Immature natural killer cell (primary cell): ENCODE data around the gene IFI27L2. TPM values are rescaled to one million over a fixed set of nuclear protein-coding genes. Genes with fewer than 3 reads are reported as not detected.
A peak's percentile ranks its signal among the peaks of the same experiment; 100 is the strongest.

ENCODE experiments used
- DNase-seq, 3 donors: peaks; one replicate each; pipeline ENCODE4 v3.0.0; 2022; ENCODE audit warnings: mixed read lengths in 1 of 3
- H3K27ac Mint-ChIP-seq, 6 donors: one replicate each; pipeline ENCODE4 v1.8.0; 2020; ENCODE audit warnings: mixed read lengths in 6 of 6, mild to moderate bottlenecking in 5 of 6, inconsistent platforms in 4 of 6, moderate library complexity in 3 of 6
- H3K27me3 Mint-ChIP-seq, 3 donors: one replicate each; pipeline ENCODE4 v1.8.0; 2020 to 2021; ENCODE audit warnings: low read depth in 3 of 3, mild to moderate bottlenecking in 3 of 3, mixed read lengths in 3 of 3, moderate library complexity in 3 of 3, inconsistent platforms in 1 of 3
- H3K36me3 Mint-ChIP-seq, 3 donors: one replicate each; pipeline ENCODE4 v1.8.0; 2020; ENCODE audit warnings: mixed read lengths in 3 of 3, inconsistent platforms in 2 of 3, mild to moderate bottlenecking in 2 of 3
- H3K4me1 Mint-ChIP-seq, 2 donors: one replicate each; pipeline ENCODE4 v1.8.0; 2020; ENCODE audit warnings: inconsistent platforms in 2 of 2, mild to moderate bottlenecking in 2 of 2, mixed read lengths in 2 of 2, moderate library complexity in 1 of 2
- H3K4me3 Mint-ChIP-seq, 5 donors: one replicate each; pipeline ENCODE4 v1.8.0; 2020; ENCODE audit warnings: mild to moderate bottlenecking in 5 of 5, mixed read lengths in 5 of 5, inconsistent platforms in 3 of 5, moderate library complexity in 3 of 5
- H3K9me3 Mint-ChIP-seq, 6 donors: one replicate each; pipeline ENCODE4 v1.8.0; 2020; ENCODE audit warnings: mild to moderate bottlenecking in 6 of 6, mixed read lengths in 6 of 6, inconsistent platforms in 4 of 6, moderate library complexity in 3 of 6
- polyA plus RNA-seq, 3 donors: library from polyadenylated mRNA; unstranded; fragments of 300-500 nt; fragmentation: Illumina TruSeq; gene quantifications; one replicate each; pipeline ENCODE4 v1.2.3, GENCODE V29; 2021

Gene IFI27L2
- polyA plus RNA-seq, 3 donors from 2014 or later, result 82.0 to 188 (median 103) TPM

- Mint-ChIP-seq H3K27ac (peak overlapping the region in 2 of 6 donors; percentile 12 to 38), H3K27me3 (peaks cover 2 to 5% (median 4%) of the 10 kb centered on the region in 3 donors), H3K4me1 (peaks cover 21 to 23% of the 10 kb centered on the region in 2 donors), H3K9me3 (peaks cover 0 to 3% (median 0%) of the 10 kb centered on the region in 6 donors), H3K36me3 (no peaks in the 10 kb centered on the region), H3K4me3 (no peak overlapping the region)
- DNase-seq, result no peak
Observed at GRCh38 chr14:94125659-94126418, 3.6 kb downstream of the IFI27L2 start.

DNA sequence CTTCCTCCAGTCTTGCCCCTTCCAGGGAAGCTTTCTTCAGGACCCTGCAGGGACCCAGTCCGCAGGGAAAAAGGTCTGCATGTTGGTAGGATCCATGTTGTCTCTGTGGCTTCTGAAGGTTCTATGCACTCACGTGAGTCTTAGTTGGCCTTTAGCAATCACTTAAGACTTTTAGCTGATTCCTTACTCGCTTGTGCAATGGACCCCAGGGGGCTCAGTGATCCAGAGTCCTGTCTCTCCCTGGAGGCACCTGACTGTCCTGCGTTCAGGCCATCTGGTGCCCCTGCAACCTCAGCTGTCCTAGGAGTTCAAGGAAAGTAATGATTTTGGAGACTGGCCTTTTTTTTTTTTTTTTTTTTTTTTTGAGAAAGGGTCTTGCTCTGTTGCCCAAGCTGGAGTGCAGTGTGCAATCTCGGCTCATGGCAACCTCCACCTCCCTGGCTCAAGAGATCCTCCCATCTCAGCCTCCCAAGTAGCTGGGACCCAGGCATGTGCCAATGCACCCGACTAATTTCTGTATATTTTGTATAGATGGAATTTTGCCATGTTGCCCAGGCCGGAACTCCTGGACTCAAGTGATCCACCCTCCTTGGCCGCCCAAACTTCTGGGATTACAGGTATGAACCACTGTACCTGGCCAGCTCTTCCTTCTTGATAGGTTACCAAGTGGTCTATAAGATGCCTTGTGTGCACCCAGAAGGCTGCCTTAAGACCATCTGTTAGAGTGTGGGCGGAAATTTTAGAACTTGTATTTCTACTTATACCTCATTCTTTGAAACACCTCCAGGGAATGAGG lies 4.6 kb downstream of the IFI27L2 start:
- H3K36me3 Mint-ChIP-seq, result no peaks in the 10 kb centered on the region
- no peak for DNase-seq
- peaks cover 0 to 5% (median 4%) of the 10 kb centered on the region in 3 donors for H3K27me3 Mint-ChIP-seq
- H3K4me1 Mint-ChIP-seq, result peaks cover 14 to 17% of the 10 kb centered on the region in 2 donors
- no peak overlapping the region for H3K4me3 Mint-ChIP-seq
- H3K9me3 Mint-ChIP-seq, result peaks cover 0 to 8% (median 3%) of the 10 kb centered on the region in 6 donors
- no peak overlapping the region for H3K27ac Mint-ChIP-seq

GRCh38 chr14:94123868-94124267 lies 5.5 kb downstream of the IFI27L2 start:
- DNase-seq, result no peak
- Mint-ChIP-seq H3K9me3 (peaks cover 0 to 11% (median 3%) of the 10 kb centered on the region in 6 donors), H3K36me3 (no peaks in the 10 kb centered on the region), H3K4me1 (peaks cover 6 to 9% of the 10 kb centered on the region in 2 donors), H3K27ac (no peak overlapping the region), H3K27me3 (peaks cover 0 to 5% (median 4%) of the 10 kb centered on the region in 3 donors), H3K4me3 (no peak overlapping the region)

DNA sequence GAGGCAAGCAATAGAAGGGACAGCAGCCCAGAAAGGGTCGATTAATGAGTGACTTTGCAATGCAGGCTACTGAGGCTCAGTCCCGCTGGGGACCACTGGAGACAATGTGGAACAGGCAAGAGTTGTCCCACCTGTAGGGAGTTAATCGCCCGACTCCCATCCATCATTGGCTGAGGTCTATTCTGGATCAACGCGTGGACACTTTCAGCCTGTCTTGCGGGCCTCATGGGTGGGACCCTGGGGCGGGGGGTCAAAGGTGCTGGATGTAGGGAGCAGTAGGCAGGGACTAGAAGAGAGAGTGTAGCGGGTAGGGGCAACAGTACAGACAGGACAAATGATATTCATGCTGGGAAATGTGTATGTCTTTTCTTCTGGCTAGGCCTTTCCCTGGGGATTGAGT lies 6.1 kb downstream of the IFI27L2 start:
- DNase-seq, result no peak
- H3K27me3 Mint-ChIP-seq, result peaks cover 0 to 5% (median 4%) of the 10 kb centered on the region in 3 donors
- no peak overlapping the region for H3K4me3 Mint-ChIP-seq
- no peaks in the 10 kb centered on the region for H3K36me3 Mint-ChIP-seq
- peaks cover 0 to 3% of the 10 kb centered on the region in 2 donors for H3K4me1 Mint-ChIP-seq
- H3K9me3 Mint-ChIP-seq, result peaks cover 0 to 11% (median 3%) of the 10 kb centered on the region in 6 donors
- H3K27ac Mint-ChIP-seq, result no peak overlapping the region

GRCh38 chr14:94122438-94122837 lies 7.0 kb downstream of the IFI27L2 start:
- no peak overlapping the region for H3K4me3 Mint-ChIP-seq
- no peak for DNase-seq
- H3K27ac Mint-ChIP-seq, result no peak overlapping the region
- H3K27me3 Mint-ChIP-seq, result peaks cover 0 to 8% (median 5%) of the 10 kb centered on the region in 3 donors
- peaks cover 0 to 11% (median 3%) of the 10 kb centered on the region in 6 donors for H3K9me3 Mint-ChIP-seq
- no peaks in the 10 kb centered on the region for H3K4me1 Mint-ChIP-seq
- H3K36me3 Mint-ChIP-seq, result no peaks in the 10 kb centered on the region

- Mint-ChIP-seq H3K27me3 (peaks cover 0 to 9% (median 5%) of the 10 kb centered on the region in 3 donors), H3K4me1 (no peaks in the 10 kb centered on the region), H3K36me3 (no peaks in the 10 kb centered on the region), H3K9me3 (peaks cover 0 to 11% (median 3%) of the 10 kb centered on the region in 6 donors), H3K4me3 (no peak overlapping the region), H3K27ac (no peak overlapping the region)
- no peak for DNase-seq
Observed at GRCh38 chr14:94121485-94121884, 7.9 kb downstream of the IFI27L2 start.

GRCh38 chr14:94120667-94121340 lies 8.6 kb downstream of the IFI27L2 start:
- no peaks in the 10 kb centered on the region for H3K4me1 Mint-ChIP-seq
- peaks cover 0 to 11% (median 3%) of the 10 kb centered on the region in 6 donors for H3K9me3 Mint-ChIP-seq
- H3K27ac Mint-ChIP-seq, result no peak overlapping the region
- no peaks in the 10 kb centered on the region for H3K36me3 Mint-ChIP-seq
- peaks cover 2 to 10% (median 5%) of the 10 kb centered on the region in 3 donors for H3K27me3 Mint-ChIP-seq
- no peak overlapping the region for H3K4me3 Mint-ChIP-seq
- no peak for DNase-seq

- H3K36me3 Mint-ChIP-seq, result no peaks in the 10 kb centered on the region
- no peak overlapping the region for H3K4me3 Mint-ChIP-seq
- peaks cover 0 to 11% (median 3%) of the 10 kb centered on the region in 6 donors for H3K9me3 Mint-ChIP-seq
- DNase-seq, result no peak
- H3K27ac Mint-ChIP-seq, result no peak overlapping the region
- H3K4me1 Mint-ChIP-seq, result no peaks in the 10 kb centered on the region
- peaks cover 2 to 19% (median 5%) of the 10 kb centered on the region in 3 donors for H3K27me3 Mint-ChIP-seq
Observed at GRCh38 chr14:94119071-94119470, 10.3 kb downstream of the IFI27L2 start.

DNA sequence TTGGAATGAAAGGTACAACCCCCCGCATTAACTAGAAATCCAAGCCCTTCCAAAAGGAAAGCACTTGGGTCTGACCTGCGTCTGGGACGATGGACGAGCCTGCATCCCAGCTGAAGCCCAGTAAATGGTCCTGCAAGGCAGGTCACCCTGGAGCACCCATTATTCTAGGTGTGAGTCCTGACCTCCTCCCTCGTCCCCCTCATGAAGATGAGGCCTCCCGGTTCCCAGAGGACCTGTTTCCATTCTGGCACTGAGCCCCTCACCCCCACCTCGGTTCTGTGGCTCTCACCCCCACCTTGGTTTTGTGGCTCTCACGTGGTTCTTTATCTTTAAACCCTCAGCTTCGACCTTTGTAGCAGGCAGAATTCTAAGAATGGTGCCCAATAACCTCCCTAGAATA lies 11.5 kb downstream of the IFI27L2 start:
- no peaks in the 10 kb centered on the region for H3K36me3 Mint-ChIP-seq
- peaks cover 0 to 11% (median 3%) of the 10 kb centered on the region in 6 donors for H3K9me3 Mint-ChIP-seq
- no peak for DNase-seq
- no peak overlapping the region for H3K27ac Mint-ChIP-seq
- peaks cover 3 to 23% (median 6%) of the 10 kb centered on the region in 3 donors for H3K27me3 Mint-ChIP-seq
- H3K4me3 Mint-ChIP-seq, result no peak overlapping the region
- H3K4me1 Mint-ChIP-seq, result no peaks in the 10 kb centered on the region

- H3K36me3 Mint-ChIP-seq, result no peaks in the 10 kb centered on the region
- peaks cover 0 to 11% (median 3%) of the 10 kb centered on the region in 6 donors for H3K9me3 Mint-ChIP-seq
- no peaks in the 10 kb centered on the region for H3K4me1 Mint-ChIP-seq
- no peak overlapping the region for H3K27ac Mint-ChIP-seq
- no peak for DNase-seq
- peaks cover 0 to 22% (median 6%) of the 10 kb centered on the region in 3 donors for H3K27me3 Mint-ChIP-seq
- H3K4me3 Mint-ChIP-seq, result no peak overlapping the region
Observed at GRCh38 chr14:94116701-94117100, 12.7 kb downstream of the IFI27L2 start.

- DNase-seq, result no peak
- H3K36me3 Mint-ChIP-seq, result no peaks in the 10 kb centered on the region
- no peaks in the 10 kb centered on the region for H3K4me1 Mint-ChIP-seq
- H3K4me3 Mint-ChIP-seq, result no peak overlapping the region
- peaks cover 0 to 19% (median 6%) of the 10 kb centered on the region in 3 donors for H3K27me3 Mint-ChIP-seq
- peaks cover 0 to 9% (median 1%) of the 10 kb centered on the region in 6 donors for H3K9me3 Mint-ChIP-seq
- H3K27ac Mint-ChIP-seq, result peak overlapping the region in 1 of 6 donors; percentile 35
Observed at GRCh38 chr14:94115631-94116030, 13.8 kb downstream of the IFI27L2 start.

DNA sequence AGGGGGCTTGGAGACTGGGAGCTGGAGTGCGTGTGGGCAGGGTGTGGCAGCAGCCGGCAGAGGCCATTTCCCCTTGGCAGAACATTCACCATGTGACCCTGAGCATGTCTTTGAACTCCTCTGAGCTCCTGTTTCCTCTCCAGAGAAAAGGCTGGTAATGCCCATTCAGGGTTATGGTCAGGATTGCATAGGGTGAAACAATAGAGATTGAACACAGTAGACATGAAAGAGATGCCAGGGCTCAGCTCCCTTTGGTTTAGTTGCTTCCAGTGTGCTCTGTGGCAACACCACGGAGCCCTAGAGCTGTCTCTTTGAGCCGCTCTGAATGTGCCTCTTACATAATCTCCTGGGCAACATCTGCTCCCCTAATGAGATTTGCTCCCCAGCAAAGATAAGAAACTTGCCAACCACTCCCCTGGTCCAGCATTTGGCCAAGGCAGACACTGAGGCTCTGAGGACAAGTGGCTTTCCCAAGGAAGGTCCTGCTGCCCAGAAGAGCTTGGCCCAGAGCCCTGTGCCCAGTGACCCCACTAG lies 14.3 kb downstream of the IFI27L2 start:
- Mint-ChIP-seq H3K9me3 (peaks cover 0 to 6% (median 0%) of the 10 kb centered on the region in 6 donors), H3K4me3 (no peak overlapping the region), H3K27ac (peak overlapping the region in 1 of 6 donors; percentile 35), H3K27me3 (peaks cover 0 to 19% (median 6%) of the 10 kb centered on the region in 3 donors), H3K4me1 (no peaks in the 10 kb centered on the region), H3K36me3 (no peaks in the 10 kb centered on the region)
- DNase-seq, result no peak

- no peaks in the 10 kb centered on the region for H3K36me3 Mint-ChIP-seq
- H3K27me3 Mint-ChIP-seq, result peaks cover 0 to 19% (median 6%) of the 10 kb centered on the region in 3 donors
- DNase-seq, result no peak
- no peak overlapping the region for H3K27ac Mint-ChIP-seq
- H3K9me3 Mint-ChIP-seq, result peaks cover 0 to 3% (median 0%) of the 10 kb centered on the region in 6 donors
- no peak overlapping the region for H3K4me3 Mint-ChIP-seq
- H3K4me1 Mint-ChIP-seq, result no peaks in the 10 kb centered on the region
Observed at GRCh38 chr14:94114589-94115057, 14.8 kb downstream of the IFI27L2 start.
